HepG2 (cell line): ENCODE measurements around the gene SNX15.

Experiments used
- CTCF ChIP-seq: sonication (generic); formaldehyde crosslinking; IDR thresholded peaks from 2 replicates; pipeline ENCODE4 v1.5.0; 2020; ENCODE audit warnings: mild to moderate bottlenecking, missing genetic modification reagents, moderate library complexity
- EZH2 ChIP-seq: conservative IDR thresholded peaks from 2 replicates; pipeline ENCODE4 v1.6.1; 2012; ENCODE audit warnings: mild to moderate bottlenecking, low read depth, low read length, moderate library complexity
- MNT ChIP-seq: fragments of 450-650 bp; IDR thresholded peaks from 2 replicates; pipeline ENCODE4 v1.6.1; 2016
- ZNF343 ChIP-seq: sonication (generic); formaldehyde crosslinking; IDR thresholded peaks from 2 replicates; pipeline ENCODE4 v1.4.0; 2020; ENCODE audit warnings: mild to moderate bottlenecking, missing genetic modification reagents
- ZNF709 ChIP-seq: sonication (generic); formaldehyde crosslinking; IDR thresholded peaks from 2 replicates; pipeline ENCODE4 v1.5.0; 2020; ENCODE audit warnings: mild to moderate bottlenecking, missing genetic modification reagents

GRCh38 chr11:65013130-65013887 is 13.9 kb upstream of the SNX15 start:
- TF ChIP-seq ZNF343 (CRISPR knock-in tag): no peak
- no peak for TF ChIP-seq EZH2
- peak; percentile 82; the same call in 1 of the 2 replicates for TF ChIP-seq ZNF709 (CRISPR knock-in tag)
- TF ChIP-seq CTCF (CRISPR knock-in tag): peak; percentile 71
- TF ChIP-seq MNT: no peak
